ENCODE results near the gene CCDC38. TPM values are rescaled to one million over a fixed set of nuclear protein-coding genes. Genes with fewer than 3 reads are reported as not detected.
"Not testable (repeated sequence)": the region's sequence is repeated elsewhere in the genome, so short reads cannot be mapped to it uniquely, and the experiment has no call there.

The CCDC38 gene
- total RNA-seq, 1 donor from 2014 or later: not detected

DNA sequence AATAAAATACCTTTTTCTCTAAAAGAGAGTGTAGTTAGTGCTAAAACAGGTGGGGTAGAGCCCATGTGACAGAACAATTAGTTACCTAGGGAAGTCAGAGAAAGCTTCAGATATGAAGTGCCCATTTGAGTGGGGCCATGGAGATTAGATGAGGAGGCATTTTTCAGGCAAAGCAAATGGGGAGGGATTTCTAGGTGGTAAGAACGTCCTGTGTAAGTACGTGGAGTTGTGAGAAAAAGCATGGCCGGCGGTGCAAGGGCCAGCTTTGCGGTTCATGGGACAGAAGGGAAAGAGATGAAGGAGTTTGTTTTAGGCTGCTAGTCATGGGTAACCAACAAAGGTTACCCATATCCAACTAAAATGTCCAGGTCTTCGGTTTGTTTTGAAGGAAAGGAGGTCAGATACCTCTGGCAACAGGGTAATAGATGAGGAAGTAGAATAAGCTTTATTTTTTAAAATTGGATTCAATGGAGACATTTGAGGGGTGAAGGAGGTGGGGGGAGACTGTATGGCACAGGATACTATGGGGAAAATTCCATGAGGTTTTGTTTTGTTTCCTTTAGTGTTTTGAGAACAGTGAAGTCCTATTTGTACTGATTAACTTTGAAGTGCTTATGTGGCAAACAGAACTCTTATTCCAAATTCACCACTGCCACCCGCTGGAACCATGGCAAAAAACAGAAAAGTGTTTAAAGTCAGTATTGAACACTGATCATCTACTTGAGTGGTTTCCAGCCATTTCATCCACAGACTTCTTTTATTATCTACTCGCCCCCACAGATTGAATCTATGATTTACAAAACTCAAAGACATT lies 93.6 kb downstream of the CCDC38 start:
- Histone ChIP-seq H3K36me3 (ENCODE audit: control insufficient read depth in 3 of 3, insufficient read depth in 3 of 3, low read length in 3 of 3) (no peaks in the 10 kb centered on the region), H3K4me1 (ENCODE audit: control insufficient read depth in 3 of 3, insufficient read depth in 3 of 3, low read length in 3 of 3) (no peaks in the 10 kb centered on the region), H3K27ac (ENCODE audit: low read depth, low read length) (no peak overlapping the region), H3K9ac (ENCODE audit: low read depth in 1 of 3, low read length in 3 of 3) (no peak overlapping the region), H3K9me3 (ENCODE audit: control insufficient read depth in 3 of 3, low read length in 3 of 3) (no peaks in the 10 kb centered on the region), H3K4me3 (ENCODE audit: low read length in 3 of 3) (no peak overlapping the region), H3K27me3 (ENCODE audit: control insufficient read depth in 3 of 3, insufficient read depth in 3 of 3, low read length in 3 of 3) (peaks cover 0 to 6% (median 0%) of the 10 kb centered on the region in 3 donors)

DNA sequence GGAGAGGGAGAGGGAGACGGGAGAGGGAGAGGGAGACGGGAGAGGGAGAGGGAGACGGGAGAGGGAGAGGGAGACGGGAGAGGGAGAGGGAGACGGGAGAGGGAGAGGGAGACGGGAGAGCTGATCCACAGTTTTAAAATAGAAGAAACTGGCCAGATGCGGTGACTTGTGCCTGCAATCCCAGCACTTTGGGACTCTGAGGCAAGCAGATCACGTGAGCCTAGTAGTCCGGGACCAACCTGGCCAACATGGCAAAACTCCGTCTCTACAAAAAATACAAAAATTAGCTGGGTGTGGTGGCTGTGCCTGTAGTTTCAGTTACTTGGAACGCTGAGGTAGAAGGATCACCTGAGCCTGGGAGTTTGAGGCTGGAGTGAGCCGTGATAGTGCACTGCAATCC lies 100.0 kb downstream of the CCDC38 start:
- H3K4me1 ChIP-seq (ENCODE audit: control insufficient read depth in 3 of 3, insufficient read depth in 3 of 3, low read length in 3 of 3); H3K9ac ChIP-seq (ENCODE audit: low read depth in 1 of 3, low read length in 3 of 3); H3K27me3 ChIP-seq (ENCODE audit: control insufficient read depth in 3 of 3, insufficient read depth in 3 of 3, low read length in 3 of 3); H3K27ac ChIP-seq (ENCODE audit: low read depth, low read length); H3K36me3 ChIP-seq (ENCODE audit: control insufficient read depth in 3 of 3, insufficient read depth in 3 of 3, low read length in 3 of 3); H3K9me3 ChIP-seq (ENCODE audit: control insufficient read depth in 3 of 3, low read length in 3 of 3): not testable (repeated sequence)
- H3K4me3 ChIP-seq (ENCODE audit: low read length in 3 of 3): peak overlapping the region in 1 of 3 donors; percentile 38

DNA sequence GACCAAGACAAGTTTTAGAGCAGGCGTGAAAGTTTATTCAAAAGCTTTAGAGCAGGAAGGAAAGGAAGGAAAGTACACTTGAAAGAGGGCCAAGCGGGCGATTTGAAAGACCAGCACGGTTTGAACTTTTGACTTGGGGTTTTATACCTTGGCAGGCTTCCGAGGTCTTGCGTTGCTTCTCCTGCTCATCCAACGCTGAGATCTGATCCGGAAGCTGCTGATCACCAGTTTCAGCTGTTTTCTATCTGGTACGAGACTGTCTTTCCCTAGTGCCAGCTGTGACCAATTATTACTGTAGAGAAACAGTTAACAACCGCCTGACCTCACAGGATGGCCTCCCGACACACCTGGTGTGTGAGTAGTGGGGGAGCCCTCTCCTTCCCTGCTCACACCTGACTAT lies 104.3 kb downstream of the CCDC38 start:
- Histone ChIP-seq H3K4me3 (ENCODE audit: low read length in 3 of 3) (no peak overlapping the region), H3K9me3 (ENCODE audit: control insufficient read depth in 3 of 3, low read length in 3 of 3) (no peaks in the 10 kb centered on the region), H3K4me1 (ENCODE audit: control insufficient read depth in 3 of 3, insufficient read depth in 3 of 3, low read length in 3 of 3) (peaks cover 0 to 7% (median 0%) of the 10 kb centered on the region in 3 donors), H3K9ac (ENCODE audit: low read depth in 1 of 3, low read length in 3 of 3) (no peak overlapping the region), H3K36me3 (ENCODE audit: control insufficient read depth in 3 of 3, insufficient read depth in 3 of 3, low read length in 3 of 3) (no peaks in the 10 kb centered on the region), H3K27me3 (ENCODE audit: control insufficient read depth in 3 of 3, insufficient read depth in 3 of 3, low read length in 3 of 3) (no peaks in the 10 kb centered on the region), H3K27ac (ENCODE audit: low read depth, low read length) (no peak overlapping the region)

DNA sequence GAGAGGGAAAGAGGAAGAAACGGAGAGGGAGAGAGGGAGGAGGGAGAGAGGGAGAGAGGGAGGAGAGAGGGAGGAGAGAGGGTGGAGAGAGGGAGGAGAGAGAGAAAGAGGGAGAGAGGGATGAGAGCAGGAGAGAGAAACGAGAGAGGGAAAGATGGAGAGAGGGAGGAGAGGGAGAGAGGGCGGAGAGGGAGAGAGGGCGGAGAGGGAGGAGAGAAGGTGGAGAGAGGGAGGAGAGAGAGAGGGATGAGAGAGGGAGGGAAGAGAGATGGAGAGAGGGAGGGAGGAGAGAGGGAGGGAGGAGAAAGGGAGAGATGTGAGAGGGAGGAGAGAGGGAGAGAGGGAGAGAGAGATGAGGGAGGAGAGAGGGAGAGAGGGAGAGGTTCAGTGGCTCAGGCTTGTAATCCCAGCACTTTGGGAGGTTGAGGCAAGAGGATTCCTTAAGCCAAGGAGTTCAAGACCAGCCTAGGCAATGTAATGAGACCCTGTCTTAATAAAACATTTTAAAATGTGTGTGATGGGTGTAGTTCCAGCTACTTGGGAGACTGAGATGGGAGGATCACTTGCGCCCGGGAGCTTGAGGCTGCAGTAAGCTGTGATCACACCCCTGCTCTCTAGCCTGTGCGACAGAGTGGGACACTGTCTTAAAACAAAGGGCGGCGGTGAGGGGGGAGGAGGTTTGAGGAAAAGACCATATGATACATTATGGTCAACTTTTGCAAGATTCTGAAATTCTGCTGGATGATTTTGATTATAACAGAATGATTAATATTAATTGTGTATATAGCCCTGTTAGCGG lies 105.0 kb downstream of the CCDC38 start:
- Histone ChIP-seq H3K27ac (ENCODE audit: low read depth, low read length) (no peak overlapping the region), H3K9ac (ENCODE audit: low read depth in 1 of 3, low read length in 3 of 3) (no peak overlapping the region), H3K27me3 (ENCODE audit: control insufficient read depth in 3 of 3, insufficient read depth in 3 of 3, low read length in 3 of 3) (no peaks in the 10 kb centered on the region), H3K4me3 (ENCODE audit: low read length in 3 of 3) (no peak overlapping the region), H3K9me3 (ENCODE audit: control insufficient read depth in 3 of 3, low read length in 3 of 3) (no peaks in the 10 kb centered on the region), H3K36me3 (ENCODE audit: control insufficient read depth in 3 of 3, insufficient read depth in 3 of 3, low read length in 3 of 3) (no peaks in the 10 kb centered on the region), H3K4me1 (ENCODE audit: control insufficient read depth in 3 of 3, insufficient read depth in 3 of 3, low read length in 3 of 3) (peaks cover 0 to 7% (median 0%) of the 10 kb centered on the region in 3 donors)

DNA sequence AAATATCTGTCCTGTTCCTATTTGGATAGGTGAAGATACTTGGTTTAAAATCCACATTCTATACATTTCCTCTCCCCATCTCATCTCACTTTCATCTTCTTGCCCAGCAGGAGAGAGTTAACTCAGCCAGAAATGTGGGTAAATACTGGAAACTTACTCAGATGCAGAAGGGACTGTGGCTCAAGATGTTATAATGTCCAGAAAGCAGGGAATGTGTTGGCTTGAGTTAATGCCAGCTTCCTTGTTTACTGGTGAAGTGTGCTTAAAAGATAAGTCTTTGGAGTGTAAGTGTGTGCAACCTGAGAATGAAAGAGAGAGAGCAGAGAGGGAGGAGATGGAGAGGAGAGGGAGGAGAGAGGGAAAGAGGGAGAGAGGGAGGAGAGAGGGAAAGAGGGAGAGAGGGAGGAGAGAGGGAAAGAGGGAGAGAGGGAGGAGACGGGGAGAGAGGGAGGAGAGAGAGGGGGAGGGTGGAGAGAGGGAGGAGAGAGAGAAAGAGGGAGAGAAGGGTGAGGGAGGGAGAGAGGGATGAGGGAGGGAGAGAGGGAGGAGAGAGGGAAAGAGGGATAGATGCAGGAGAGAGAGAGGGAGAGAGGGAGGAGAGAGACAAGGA lies 105.7 kb downstream of the CCDC38 start:
- Histone ChIP-seq H3K27ac (ENCODE audit: low read depth, low read length) (no peak overlapping the region), H3K36me3 (ENCODE audit: control insufficient read depth in 3 of 3, insufficient read depth in 3 of 3, low read length in 3 of 3) (no peaks in the 10 kb centered on the region), H3K27me3 (ENCODE audit: control insufficient read depth in 3 of 3, insufficient read depth in 3 of 3, low read length in 3 of 3) (no peaks in the 10 kb centered on the region), H3K9ac (ENCODE audit: low read depth in 1 of 3, low read length in 3 of 3) (no peak overlapping the region), H3K4me3 (ENCODE audit: low read length in 3 of 3) (no peak overlapping the region), H3K9me3 (ENCODE audit: control insufficient read depth in 3 of 3, low read length in 3 of 3) (no peaks in the 10 kb centered on the region), H3K4me1 (ENCODE audit: control insufficient read depth in 3 of 3, insufficient read depth in 3 of 3, low read length in 3 of 3) (peaks cover 0 to 7% (median 0%) of the 10 kb centered on the region in 3 donors)

DNA sequence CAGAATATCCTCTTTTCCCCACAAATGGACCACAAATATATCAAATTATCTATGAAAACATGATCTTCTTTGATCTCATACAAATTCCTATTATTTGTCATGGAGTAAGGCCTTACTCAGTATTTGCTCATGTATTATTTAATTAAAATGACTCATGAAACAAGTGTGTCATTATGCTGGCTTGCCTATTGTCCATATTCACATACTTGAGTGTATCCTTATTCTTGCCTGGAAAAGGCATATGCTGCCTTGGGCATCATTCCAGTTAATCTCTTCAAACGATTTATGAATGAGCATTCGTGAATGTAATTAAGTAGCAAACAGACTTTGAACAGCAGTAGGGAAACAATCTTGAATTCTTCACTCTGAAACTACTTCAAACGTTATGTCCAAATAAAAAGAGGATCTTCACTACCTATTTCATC lies 106.2 kb downstream of the CCDC38 start:
- no peaks in the 10 kb centered on the region for H3K9me3 ChIP-seq (ENCODE audit: control insufficient read depth in 3 of 3, low read length in 3 of 3)
- peaks cover 0 to 7% (median 0%) of the 10 kb centered on the region in 3 donors for H3K4me1 ChIP-seq (ENCODE audit: control insufficient read depth in 3 of 3, insufficient read depth in 3 of 3, low read length in 3 of 3)
- no peak overlapping the region for H3K4me3 ChIP-seq (ENCODE audit: low read length in 3 of 3)
- no peak overlapping the region for H3K27ac ChIP-seq (ENCODE audit: low read depth, low read length)
- no peaks in the 10 kb centered on the region for H3K27me3 ChIP-seq (ENCODE audit: control insufficient read depth in 3 of 3, insufficient read depth in 3 of 3, low read length in 3 of 3)
- H3K36me3 ChIP-seq (ENCODE audit: control insufficient read depth in 3 of 3, insufficient read depth in 3 of 3, low read length in 3 of 3): no peaks in the 10 kb centered on the region
- no peak overlapping the region for H3K9ac ChIP-seq (ENCODE audit: low read depth in 1 of 3, low read length in 3 of 3)

DNA sequence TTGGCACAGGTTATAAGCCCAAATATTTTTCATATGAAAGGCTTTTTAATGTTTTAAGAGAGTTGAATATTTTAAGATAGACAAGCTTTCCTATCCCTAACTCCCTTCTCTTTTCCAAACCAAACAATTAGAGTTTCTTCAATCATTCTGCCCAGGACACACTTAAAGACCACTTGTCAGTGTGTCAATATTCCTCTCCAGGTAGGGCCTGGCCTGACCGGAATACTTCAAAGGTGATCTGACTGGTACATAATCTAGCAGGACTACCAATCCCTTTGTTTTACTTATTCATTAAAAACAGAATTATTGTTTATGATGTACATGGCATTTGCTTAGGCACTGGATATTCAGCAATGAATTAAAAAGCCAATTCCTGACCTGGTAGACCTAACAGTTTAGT lies 107.8 kb downstream of the CCDC38 start:
- Histone ChIP-seq H3K27ac (ENCODE audit: low read depth, low read length) (no peak overlapping the region), H3K4me1 (ENCODE audit: control insufficient read depth in 3 of 3, insufficient read depth in 3 of 3, low read length in 3 of 3) (peaks cover 0 to 7% (median 0%) of the 10 kb centered on the region in 3 donors), H3K9me3 (ENCODE audit: control insufficient read depth in 3 of 3, low read length in 3 of 3) (no peaks in the 10 kb centered on the region), H3K4me3 (ENCODE audit: low read length in 3 of 3) (no peak overlapping the region), H3K36me3 (ENCODE audit: control insufficient read depth in 3 of 3, insufficient read depth in 3 of 3, low read length in 3 of 3) (no peaks in the 10 kb centered on the region), H3K9ac (ENCODE audit: low read depth in 1 of 3, low read length in 3 of 3) (no peak overlapping the region), H3K27me3 (ENCODE audit: control insufficient read depth in 3 of 3, insufficient read depth in 3 of 3, low read length in 3 of 3) (no peaks in the 10 kb centered on the region)

DNA sequence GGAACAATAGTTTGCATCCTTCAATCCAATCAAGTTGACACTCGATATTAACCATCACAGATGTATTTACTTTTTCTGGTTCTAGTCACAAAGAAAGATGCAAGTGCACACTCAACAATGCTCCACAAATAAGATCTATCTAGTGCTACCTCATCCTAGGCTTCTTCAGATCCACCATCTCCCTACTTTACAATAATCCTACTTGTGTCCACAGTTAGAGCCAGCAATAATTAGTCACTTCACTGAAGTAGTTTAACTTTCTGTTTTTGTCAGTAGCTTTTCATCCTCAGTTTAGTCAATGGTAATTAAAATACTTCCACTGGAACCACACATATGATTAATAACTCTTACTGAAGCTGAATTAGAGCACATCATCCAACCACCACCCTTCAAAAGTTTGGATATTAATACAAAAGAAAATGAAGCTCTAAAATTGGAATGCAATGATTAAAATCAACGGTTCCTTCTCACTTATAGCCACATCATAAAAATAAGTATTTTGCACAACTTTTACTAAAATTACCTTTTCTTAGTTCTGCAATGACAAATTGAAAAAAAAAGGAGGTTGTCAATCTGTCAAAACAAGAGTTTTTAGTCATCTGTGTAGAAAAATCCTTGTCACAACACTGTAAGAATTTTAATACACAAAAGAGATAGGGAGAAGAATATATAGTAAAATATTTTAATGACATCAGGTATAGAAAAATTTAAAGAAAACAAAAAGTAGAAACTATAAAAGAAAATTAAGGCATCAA lies 111.9 kb downstream of the CCDC38 start:
- no peak overlapping the region for H3K4me3 ChIP-seq (ENCODE audit: low read length in 3 of 3)
- no peak overlapping the region for H3K9ac ChIP-seq (ENCODE audit: low read depth in 1 of 3, low read length in 3 of 3)
- no peaks in the 10 kb centered on the region for H3K36me3 ChIP-seq (ENCODE audit: control insufficient read depth in 3 of 3, insufficient read depth in 3 of 3, low read length in 3 of 3)
- H3K27me3 ChIP-seq (ENCODE audit: control insufficient read depth in 3 of 3, insufficient read depth in 3 of 3, low read length in 3 of 3): no peaks in the 10 kb centered on the region
- no peaks in the 10 kb centered on the region for H3K9me3 ChIP-seq (ENCODE audit: control insufficient read depth in 3 of 3, low read length in 3 of 3)
- H3K4me1 ChIP-seq (ENCODE audit: control insufficient read depth in 3 of 3, insufficient read depth in 3 of 3, low read length in 3 of 3): no peaks in the 10 kb centered on the region
- no peak overlapping the region for H3K27ac ChIP-seq (ENCODE audit: low read depth, low read length)

DNA sequence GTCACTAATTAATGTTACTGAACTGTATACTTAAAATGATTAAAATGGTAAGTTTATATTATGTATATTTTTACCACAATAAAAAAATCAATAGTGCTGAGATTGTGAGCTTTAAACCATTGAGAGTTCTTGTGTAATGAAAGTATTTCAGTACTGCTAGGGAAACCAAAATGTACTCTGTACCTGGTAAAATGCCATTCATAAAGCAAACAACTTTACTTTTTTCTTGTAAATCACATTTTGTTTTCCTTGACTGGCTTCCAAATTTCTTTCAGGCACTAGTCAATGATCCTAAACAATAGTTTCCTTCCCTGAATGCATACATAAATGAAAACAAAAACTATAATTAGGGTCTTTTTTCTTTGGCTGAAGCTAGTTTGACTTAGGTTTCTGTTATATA lies 113.0 kb downstream of the CCDC38 start:
- Histone ChIP-seq H3K36me3 (ENCODE audit: control insufficient read depth in 3 of 3, insufficient read depth in 3 of 3, low read length in 3 of 3) (no peaks in the 10 kb centered on the region), H3K27ac (ENCODE audit: low read depth, low read length) (no peak overlapping the region), H3K27me3 (ENCODE audit: control insufficient read depth in 3 of 3, insufficient read depth in 3 of 3, low read length in 3 of 3) (no peaks in the 10 kb centered on the region), H3K9me3 (ENCODE audit: control insufficient read depth in 3 of 3, low read length in 3 of 3) (no peaks in the 10 kb centered on the region), H3K9ac (ENCODE audit: low read depth in 1 of 3, low read length in 3 of 3) (no peak overlapping the region), H3K4me3 (ENCODE audit: low read length in 3 of 3) (no peak overlapping the region), H3K4me1 (ENCODE audit: control insufficient read depth in 3 of 3, insufficient read depth in 3 of 3, low read length in 3 of 3) (no peaks in the 10 kb centered on the region)

Data from skeletal muscle tissue (tissue), 4 donors.